ENCODE data around the gene NUCKS1. TPM values are rescaled to one million over a fixed set of nuclear protein-coding genes. Genes with fewer than 3 reads are reported as not detected.

Gene NUCKS1
- total and polyA plus RNA-seq, 2 experiments from 2014 or later: 69.9 to 122 TPM

- Histone ChIP-seq H3K36me3 (ENCODE audit: low read depth) (no peaks in the 10 kb centered on the region), H3K9ac (no peak overlapping the region), H3K9me3 (ENCODE audit: low read depth) (no peaks in the 10 kb centered on the region), H3K27ac (no peak overlapping the region), H3F3A (ENCODE audit: insufficient read depth) (no peaks in the 10 kb centered on the region), H3K4me2 (ENCODE audit: unreplicated experiment) (no peak overlapping the region), H4K20me1 (ENCODE audit: insufficient read depth) (no peaks in the 10 kb centered on the region), H3K79me2 (ENCODE audit: insufficient read depth) (no peaks in the 10 kb centered on the region), H2AFZ (no peak overlapping the region), H3K4me1 (ENCODE audit: insufficient read depth) (0 out of 2 replicates have a peak, but pooled peaks cover 7% of the 10 kb centered on the region), H3K4me3 (no peak overlapping the region), H3K9me2 (ENCODE audit: insufficient read depth) (no peaks in the 10 kb centered on the region), H3K27me3 (replicated peaks; ENCODE audit: insufficient read depth) (no peaks in the 10 kb centered on the region)
- 93 to 96% methylated on average over 4 of the region's 4 CpGs for WGBS, 2 experiments (ENCODE audit: low coverage in 1 of 2, low lambda C conversion rate in 2 of 2, missing lambda C conversion rate in 2 of 2)
- in situ Hi-C loops (cut with MboI): no loop called here
- no peak for DNase-seq
- TF ChIP-seq EZH2phosphoT487 (IDR thresholded peaks at IDR 0.05; ENCODE audit: insufficient read depth, low read depth) (no peak), EZH2 (IDR thresholded peaks at IDR 0.05; ENCODE audit: insufficient read depth, poor library complexity, severe bottlenecking) (no peak)
Observed at GRCh38 chr1:205675247-205675646, 74.7 kb downstream of the NUCKS1 start.

- Histone ChIP-seq H3K4me3 (no peak overlapping the region), H3F3A (ENCODE audit: insufficient read depth) (no peaks in the 10 kb centered on the region), H2AFZ (no peak overlapping the region), H3K36me3 (ENCODE audit: low read depth) (no peaks in the 10 kb centered on the region), H3K9me3 (ENCODE audit: low read depth) (no peaks in the 10 kb centered on the region), H3K4me1 (ENCODE audit: insufficient read depth) (no peaks in the 10 kb centered on the region), H3K79me2 (ENCODE audit: insufficient read depth) (no peaks in the 10 kb centered on the region), H4K20me1 (ENCODE audit: insufficient read depth) (no peaks in the 10 kb centered on the region), H3K9me2 (ENCODE audit: insufficient read depth) (no peaks in the 10 kb centered on the region), H3K4me2 (ENCODE audit: unreplicated experiment) (no peak overlapping the region), H3K27me3 (replicated peaks; ENCODE audit: insufficient read depth) (no peaks in the 10 kb centered on the region), H3K27ac (no peak overlapping the region), H3K9ac (no peak overlapping the region)
- no peak for DNase-seq
- WGBS, 2 experiments (ENCODE audit: low coverage in 1 of 2, low lambda C conversion rate in 2 of 2, missing lambda C conversion rate in 2 of 2): 53 to 58% methylated on average over 4 of the region's 4 CpGs
- in situ Hi-C loops (cut with MboI): no loop called here
- TF ChIP-seq EZH2phosphoT487 (IDR thresholded peaks at IDR 0.05; ENCODE audit: insufficient read depth, low read depth) (no peak), EZH2 (IDR thresholded peaks at IDR 0.05; ENCODE audit: insufficient read depth, poor library complexity, severe bottlenecking) (no peak)
Observed at GRCh38 chr1:205672970-205673369, 77.0 kb downstream of the NUCKS1 start.

- Histone ChIP-seq H3K4me3 (no peak overlapping the region), H3K4me2 (ENCODE audit: unreplicated experiment) (no peak overlapping the region), H3K4me1 (ENCODE audit: insufficient read depth) (no peaks in the 10 kb centered on the region), H3K9me2 (ENCODE audit: insufficient read depth) (no peaks in the 10 kb centered on the region), H3F3A (ENCODE audit: insufficient read depth) (no peaks in the 10 kb centered on the region), H3K27ac (no peak overlapping the region), H3K9ac (no peak overlapping the region), H3K9me3 (ENCODE audit: low read depth) (no peaks in the 10 kb centered on the region), H3K27me3 (replicated peaks; ENCODE audit: insufficient read depth) (no peaks in the 10 kb centered on the region), H3K36me3 (ENCODE audit: low read depth) (no peaks in the 10 kb centered on the region), H3K79me2 (ENCODE audit: insufficient read depth) (no peaks in the 10 kb centered on the region), H2AFZ (no peak overlapping the region), H4K20me1 (ENCODE audit: insufficient read depth) (no peaks in the 10 kb centered on the region)
- DNase-seq: no peak
- in situ Hi-C loops (cut with MboI): no loop called here
- 80 to 85% methylated on average over 11 of the region's 11 CpGs for WGBS, 2 experiments (ENCODE audit: low coverage in 1 of 2, low lambda C conversion rate in 2 of 2, missing lambda C conversion rate in 2 of 2)
- TF ChIP-seq EZH2 (IDR thresholded peaks at IDR 0.05; ENCODE audit: insufficient read depth, poor library complexity, severe bottlenecking): no peak
- TF ChIP-seq EZH2phosphoT487 (IDR thresholded peaks at IDR 0.05; ENCODE audit: insufficient read depth, low read depth): no peak
Observed at GRCh38 chr1:205672395-205672889, 77.5 kb downstream of the NUCKS1 start.

GRCh38 chr1:205670611-205671430, 79.2 kb downstream of the NUCKS1 start:
- H3K79me2 ChIP-seq (ENCODE audit: insufficient read depth): no peaks in the 10 kb centered on the region
- DNase-seq: no peak
- TF ChIP-seq EZH2phosphoT487 (IDR thresholded peaks at IDR 0.05; ENCODE audit: insufficient read depth, low read depth) (no peak), EZH2 (IDR thresholded peaks at IDR 0.05; ENCODE audit: insufficient read depth, poor library complexity, severe bottlenecking) (no peak)
- no peaks in the 10 kb centered on the region for H3K9me2 ChIP-seq (ENCODE audit: insufficient read depth)
- H3K27ac ChIP-seq: no peak overlapping the region
- no peaks in the 10 kb centered on the region for H4K20me1 ChIP-seq (ENCODE audit: insufficient read depth)
- no peak overlapping the region for H2AFZ ChIP-seq
- 62 to 74% methylated on average over 8 to 13 of the region's 13 CpGs for WGBS, 2 experiments (ENCODE audit: low coverage in 1 of 2, low lambda C conversion rate in 2 of 2, missing lambda C conversion rate in 2 of 2)
- no peak overlapping the region for H3K9ac ChIP-seq
- H3F3A ChIP-seq (ENCODE audit: insufficient read depth): no peaks in the 10 kb centered on the region
- no peaks in the 10 kb centered on the region for H3K4me1 ChIP-seq (ENCODE audit: insufficient read depth)
- H3K4me3 ChIP-seq: no peak overlapping the region
- H3K4me2 ChIP-seq (ENCODE audit: unreplicated experiment): no peak overlapping the region
- in situ Hi-C loops (cut with MboI): no loop called here
- no peaks in the 10 kb centered on the region for H3K27me3 ChIP-seq (replicated peaks; ENCODE audit: insufficient read depth)
- H3K36me3 ChIP-seq (ENCODE audit: low read depth): no peaks in the 10 kb centered on the region
- H3K9me3 ChIP-seq (ENCODE audit: low read depth): no peaks in the 10 kb centered on the region
